Measurements from ENCODE around the gene CAPZA1. TPM values are rescaled to one million over a fixed set of nuclear protein-coding genes. Genes with fewer than 3 reads are reported as not detected.

CAPZA1 gene
- total RNA-seq, 2 donors from 2014 or later, result 250 to 276 TPM

DNA sequence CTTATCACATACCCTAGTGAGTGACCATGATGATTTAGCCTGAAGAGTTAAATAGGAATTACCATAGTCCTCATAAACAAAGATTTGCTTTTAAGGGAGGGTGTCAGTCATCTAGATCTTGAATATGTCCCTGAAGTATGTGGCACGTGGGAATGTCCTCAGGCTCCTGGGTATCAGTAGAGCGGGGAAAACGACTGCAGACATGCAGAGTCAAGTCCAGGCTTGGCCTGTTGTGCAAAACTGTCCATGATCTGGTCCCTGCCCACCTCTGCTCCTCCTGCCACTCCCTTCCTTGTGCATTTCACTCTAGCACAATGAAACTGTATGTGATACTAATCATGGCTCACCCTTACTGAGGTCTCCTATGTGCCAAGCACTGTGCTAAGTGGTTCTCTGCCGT is 67.7 kb downstream of the CAPZA1 start:
- ATAC-seq, result no peak
- DNase-seq (ENCODE audit: low spot score in 2 of 2), result no peak
- Mint-ChIP-seq H3K27ac (no peak overlapping the region), H3K36me3 (no peaks in the 10 kb centered on the region), H3K9me3 (no peaks in the 10 kb centered on the region)

DNA sequence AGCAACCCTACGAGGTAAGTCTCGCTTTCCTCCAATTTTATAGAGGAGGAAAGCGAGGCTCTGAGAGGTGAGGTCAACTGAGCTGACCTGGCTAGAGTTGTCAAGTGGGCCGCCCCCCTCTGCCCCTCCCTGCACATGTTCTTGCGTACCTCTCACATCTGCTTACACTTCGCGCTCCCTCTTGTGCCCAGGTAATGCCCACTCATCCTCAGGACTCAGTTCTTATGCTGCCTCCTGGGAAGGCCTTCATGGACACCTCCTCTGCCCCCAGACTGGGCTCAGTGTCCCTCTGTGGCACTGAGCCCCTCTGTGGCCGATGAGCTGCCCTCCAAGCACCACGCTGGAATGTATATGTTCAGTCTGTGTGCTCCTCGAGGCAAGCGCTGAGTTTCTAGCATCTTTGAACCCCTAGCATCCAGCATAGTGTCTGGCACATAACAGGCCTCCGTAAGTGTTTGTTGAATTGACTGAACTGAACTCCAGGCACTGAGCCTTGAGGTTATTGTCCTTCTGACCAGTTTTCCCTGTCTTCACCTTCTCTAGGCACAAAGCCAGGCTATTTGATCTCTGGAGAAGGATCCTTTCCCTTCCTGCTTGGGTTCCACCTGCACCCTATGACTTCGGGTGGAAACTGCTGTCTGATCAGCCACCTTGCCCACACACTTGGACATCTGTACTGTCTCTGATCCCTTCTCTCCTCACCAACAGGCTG is 68.3 kb downstream of the CAPZA1 start:
- ATAC-seq (no peak), DNase-seq (ENCODE audit: low spot score in 2 of 2) (no peak)
- Mint-ChIP-seq H3K9me3 (no peaks in the 10 kb centered on the region), H3K27ac (peak overlapping the region in 1 of 2 donors; percentile 57), H3K36me3 (no peaks in the 10 kb centered on the region)

DNA sequence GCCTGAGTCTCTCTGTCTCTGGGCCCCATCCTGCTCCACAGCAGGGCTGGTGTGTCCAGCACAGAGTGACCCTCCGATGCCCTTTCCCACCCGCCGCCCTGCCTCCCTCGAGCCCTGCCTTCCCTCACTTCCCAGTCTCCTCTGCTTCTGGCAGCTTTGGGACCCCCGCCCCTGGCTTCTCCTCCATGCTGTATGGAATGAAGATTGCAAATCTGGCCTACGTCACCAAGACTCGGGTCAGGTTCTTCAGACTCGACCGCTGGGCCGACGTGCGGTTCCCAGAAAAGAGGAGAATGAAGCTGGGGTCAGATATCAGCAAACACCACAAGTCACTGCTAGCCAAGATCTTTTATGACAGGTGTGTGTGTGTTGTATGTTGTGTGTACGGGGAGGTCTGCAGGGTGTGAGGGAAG is 69.2 kb downstream of the CAPZA1 start:
- no peak for ATAC-seq
- DNase-seq (ENCODE audit: low spot score in 2 of 2), result no peak
- no peaks in the 10 kb centered on the region for H3K36me3 Mint-ChIP-seq
- no peaks in the 10 kb centered on the region for H3K9me3 Mint-ChIP-seq
- H3K27ac Mint-ChIP-seq, result peak overlapping the region; percentile 57 to 78

DNA sequence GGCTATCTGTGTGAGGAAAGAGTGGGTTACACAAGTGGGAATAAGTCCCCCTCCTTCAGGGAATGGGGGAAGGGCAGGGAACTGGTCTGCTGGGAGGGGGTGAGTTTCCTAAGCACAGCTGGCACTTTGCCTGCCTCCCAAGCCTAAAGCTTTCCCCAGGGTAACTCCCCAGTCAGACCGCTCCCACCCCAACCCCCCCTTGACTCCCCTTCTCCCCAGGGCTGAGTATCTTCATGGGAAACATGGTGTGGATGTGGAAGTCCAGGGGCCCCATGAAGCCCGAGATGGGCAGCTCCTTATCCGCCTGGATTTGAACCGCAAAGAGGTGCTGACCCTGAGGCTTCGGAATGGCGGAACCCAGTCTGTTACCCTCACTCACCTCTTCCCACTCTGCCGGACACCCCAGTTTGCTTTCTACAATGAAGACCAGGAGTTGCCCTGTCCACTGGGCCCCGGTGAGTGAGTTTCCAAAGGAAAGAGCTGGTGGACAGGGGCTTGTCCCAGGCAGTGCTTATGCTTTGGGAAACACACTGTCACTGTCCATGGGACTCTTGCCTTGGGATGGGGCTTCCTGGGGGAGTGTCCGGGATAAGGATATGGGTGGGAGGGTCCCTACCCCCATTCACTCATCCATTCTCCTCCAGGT is 69.7 kb downstream of the CAPZA1 start:
- DNase-seq (ENCODE audit: low spot score in 2 of 2), result no peak
- no peak for ATAC-seq

DNA sequence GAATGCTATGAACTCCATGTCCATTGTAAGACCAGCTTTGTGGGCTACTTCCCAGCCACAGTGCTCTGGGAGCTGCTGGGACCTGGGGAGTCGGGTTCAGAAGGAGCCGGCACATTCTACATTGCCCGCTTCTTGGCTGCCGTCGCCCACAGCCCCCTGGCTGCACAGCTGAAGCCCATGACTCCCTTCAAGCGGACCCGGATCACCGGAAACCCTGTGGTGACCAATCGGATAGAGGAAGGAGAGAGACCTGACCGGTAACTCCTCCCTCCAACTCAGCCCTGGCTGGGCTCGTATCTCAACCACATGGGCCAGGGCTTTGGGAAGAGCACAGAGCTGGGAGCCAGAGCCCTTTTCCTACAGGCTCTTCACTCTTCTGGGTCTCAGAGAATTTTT is 70.2 kb downstream of the CAPZA1 start:
- no peak for ATAC-seq
- Mint-ChIP-seq H3K27ac (no peak overlapping the region), H3K36me3 (no peaks in the 10 kb centered on the region), H3K9me3 (no peaks in the 10 kb centered on the region)
- DNase-seq (ENCODE audit: low spot score in 2 of 2), result no peak

More for the DNA sequence above, 69.7 kb downstream of the CAPZA1 start:
- Mint-ChIP-seq H3K36me3 (no peaks in the 10 kb centered on the region), H3K9me3 (no peaks in the 10 kb centered on the region), H3K27ac (no peak overlapping the region)

DNA sequence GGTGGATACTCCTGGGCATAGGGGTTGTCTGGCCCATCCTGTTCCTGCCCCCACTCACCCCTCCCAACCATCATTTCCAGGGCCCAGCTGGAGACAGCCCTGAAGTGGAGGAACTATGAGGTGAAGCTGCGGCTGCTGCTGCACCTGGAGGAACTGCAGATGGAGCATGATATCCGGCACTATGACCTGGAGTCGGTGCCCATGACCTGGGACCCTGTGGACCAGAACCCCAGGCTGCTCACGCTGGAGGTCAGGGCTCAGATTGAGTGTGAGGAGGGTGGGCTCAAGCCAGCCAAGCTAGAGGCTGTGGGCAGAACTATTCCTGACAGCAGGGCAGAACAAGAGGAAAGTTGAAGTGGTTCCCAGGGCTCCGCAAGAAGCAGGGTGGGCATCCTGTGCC is 73.0 kb downstream of the CAPZA1 start:
- no peaks in the 10 kb centered on the region for H3K36me3 Mint-ChIP-seq
- no peak for DNase-seq (ENCODE audit: low spot score in 2 of 2)
- peak overlapping the region in 1 of 2 donors; percentile 6 for H3K27ac Mint-ChIP-seq
- no peak for ATAC-seq
- H3K9me3 Mint-ChIP-seq, result no peaks in the 10 kb centered on the region

DNA sequence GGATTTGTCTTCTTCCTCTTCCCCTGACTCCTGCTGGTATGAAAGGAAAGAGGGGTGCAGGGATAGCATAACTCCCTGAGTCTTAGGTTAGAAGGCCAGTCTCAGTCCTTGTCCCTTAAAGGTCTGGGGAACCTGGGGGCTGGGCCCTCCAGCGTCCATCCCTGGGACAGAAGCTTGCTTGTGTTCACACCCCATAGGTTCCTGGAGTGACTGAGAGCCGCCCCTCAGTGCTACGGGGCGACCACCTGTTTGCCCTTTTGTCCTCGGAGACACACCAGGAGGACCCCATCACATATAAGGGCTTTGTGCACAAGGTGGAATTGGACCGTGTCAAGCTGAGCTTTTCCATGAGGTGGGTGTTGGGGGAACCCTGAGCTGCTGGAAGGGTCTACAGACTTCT is 74.2 kb downstream of the CAPZA1 start:
- ATAC-seq (no peak), DNase-seq (ENCODE audit: low spot score in 2 of 2) (no peak)
- Mint-ChIP-seq H3K27ac (no peak overlapping the region), H3K9me3 (no peaks in the 10 kb centered on the region), H3K36me3 (no peaks in the 10 kb centered on the region)

DNA sequence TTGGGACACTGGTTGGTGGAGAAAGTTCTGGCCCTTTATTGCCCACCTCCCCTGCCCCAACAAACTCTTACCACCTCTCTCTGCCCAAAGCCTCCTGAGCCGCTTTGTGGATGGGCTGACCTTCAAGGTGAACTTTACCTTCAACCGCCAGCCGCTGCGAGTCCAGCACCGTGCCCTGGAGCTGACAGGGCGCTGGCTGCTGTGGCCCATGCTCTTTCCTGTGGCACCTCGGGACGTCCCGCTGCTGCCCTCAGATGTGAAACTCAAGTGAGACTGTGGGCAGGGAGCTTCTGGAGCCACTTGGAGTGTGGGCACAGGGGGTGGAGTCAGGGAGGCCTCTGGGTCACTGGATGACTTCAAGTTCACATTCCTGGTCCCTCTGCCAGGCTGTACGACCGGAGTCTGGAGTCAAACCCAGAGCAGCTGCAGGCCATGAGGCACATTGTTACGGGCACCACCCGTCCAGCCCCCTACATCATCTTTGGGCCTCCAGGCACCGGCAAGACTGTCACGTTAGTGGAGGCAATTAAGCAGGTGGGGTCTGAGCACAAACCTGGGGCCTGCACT is 74.8 kb downstream of the CAPZA1 start:
- Mint-ChIP-seq H3K27ac (no peak overlapping the region), H3K36me3 (no peaks in the 10 kb centered on the region), H3K9me3 (no peaks in the 10 kb centered on the region)
- no peak for ATAC-seq
- DNase-seq (ENCODE audit: low spot score in 2 of 2), result no peak

DNA sequence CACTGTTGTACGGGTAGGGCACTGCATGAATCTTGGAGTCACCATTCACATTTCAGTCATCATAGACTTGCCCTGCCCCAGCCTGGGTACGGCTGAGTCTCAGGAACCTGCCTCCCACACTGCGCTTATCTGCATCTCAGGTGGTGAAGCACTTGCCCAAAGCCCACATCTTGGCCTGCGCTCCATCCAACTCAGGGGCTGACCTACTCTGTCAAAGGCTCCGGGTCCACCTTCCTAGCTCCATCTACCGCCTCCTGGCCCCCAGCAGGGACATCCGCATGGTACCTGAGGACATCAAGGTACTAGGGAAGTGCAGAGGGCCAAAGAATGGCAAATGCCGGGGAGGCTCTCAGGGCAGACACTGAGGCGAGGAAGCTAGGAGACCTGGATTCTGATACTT is 75.6 kb downstream of the CAPZA1 start:
- peak in 1 of 2 donors; percentile 35 for DNase-seq (ENCODE audit: low spot score in 2 of 2)
- Mint-ChIP-seq H3K27ac (peak overlapping the region in 1 of 2 donors; percentile 44), H3K36me3 (no peaks in the 10 kb centered on the region), H3K9me3 (no peaks in the 10 kb centered on the region)
- ATAC-seq, result no peak

DNA sequence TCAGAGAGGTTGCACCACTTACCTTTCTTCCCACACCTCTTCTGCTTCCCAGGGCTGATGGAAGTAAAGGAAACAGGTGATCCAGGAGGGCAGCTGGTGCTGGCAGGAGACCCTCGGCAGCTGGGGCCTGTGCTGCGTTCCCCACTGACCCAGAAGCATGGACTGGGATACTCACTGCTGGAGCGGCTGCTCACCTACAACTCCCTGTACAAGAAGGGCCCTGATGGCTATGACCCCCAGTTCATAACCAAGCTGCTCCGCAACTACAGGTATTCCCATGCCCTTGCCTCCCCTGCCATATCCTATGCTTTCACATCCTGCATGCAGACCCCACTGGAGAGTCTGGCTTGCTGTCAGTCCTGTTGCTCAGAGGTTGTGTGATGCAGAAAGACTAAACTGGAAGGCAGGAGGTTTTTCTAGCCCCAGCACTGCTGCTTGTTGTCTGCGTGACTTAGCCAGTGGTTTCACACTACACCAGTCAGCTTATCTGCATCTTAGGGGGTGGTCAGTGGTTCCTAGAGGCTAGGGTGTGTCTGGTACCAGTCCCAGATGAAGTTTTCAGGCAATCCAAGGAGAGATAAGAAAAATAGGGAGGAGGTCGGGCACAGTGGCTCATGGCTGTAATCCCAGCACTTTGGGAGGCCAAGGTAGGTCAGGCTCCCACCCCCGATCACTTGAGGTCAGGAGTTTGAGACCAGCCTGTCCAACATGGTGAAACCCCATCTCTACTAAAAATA is 77.1 kb downstream of the CAPZA1 start:
- Mint-ChIP-seq H3K9me3 (no peaks in the 10 kb centered on the region), H3K27ac (peak overlapping the region; percentile 30 to 42), H3K36me3 (peaks cover 0 to 3% of the 10 kb centered on the region in 2 donors)
- DNase-seq (ENCODE audit: low spot score in 2 of 2) (no peak), ATAC-seq (no peak)

DNA sequence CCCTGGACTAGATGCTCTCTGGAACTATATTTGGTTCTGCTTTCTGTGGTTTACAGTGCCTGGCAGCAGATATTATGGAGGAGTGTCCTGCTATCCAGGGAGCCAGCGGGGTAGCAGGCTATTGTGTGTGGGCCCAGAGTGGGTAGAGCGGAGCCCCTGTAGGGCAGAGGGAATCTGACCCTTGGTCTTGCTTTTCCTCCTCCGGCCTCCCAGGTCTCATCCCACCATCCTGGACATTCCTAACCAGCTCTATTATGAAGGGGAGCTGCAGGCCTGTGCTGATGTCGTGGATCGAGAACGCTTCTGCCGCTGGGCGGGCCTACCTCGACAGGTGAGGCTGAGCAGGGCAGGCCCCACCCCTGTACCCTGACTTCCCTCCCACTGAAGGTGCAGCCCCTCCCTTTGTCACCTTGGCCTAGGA is 78.2 kb downstream of the CAPZA1 start:
- H3K27ac Mint-ChIP-seq, result peak overlapping the region in 1 of 2 donors; percentile 42

DNA sequence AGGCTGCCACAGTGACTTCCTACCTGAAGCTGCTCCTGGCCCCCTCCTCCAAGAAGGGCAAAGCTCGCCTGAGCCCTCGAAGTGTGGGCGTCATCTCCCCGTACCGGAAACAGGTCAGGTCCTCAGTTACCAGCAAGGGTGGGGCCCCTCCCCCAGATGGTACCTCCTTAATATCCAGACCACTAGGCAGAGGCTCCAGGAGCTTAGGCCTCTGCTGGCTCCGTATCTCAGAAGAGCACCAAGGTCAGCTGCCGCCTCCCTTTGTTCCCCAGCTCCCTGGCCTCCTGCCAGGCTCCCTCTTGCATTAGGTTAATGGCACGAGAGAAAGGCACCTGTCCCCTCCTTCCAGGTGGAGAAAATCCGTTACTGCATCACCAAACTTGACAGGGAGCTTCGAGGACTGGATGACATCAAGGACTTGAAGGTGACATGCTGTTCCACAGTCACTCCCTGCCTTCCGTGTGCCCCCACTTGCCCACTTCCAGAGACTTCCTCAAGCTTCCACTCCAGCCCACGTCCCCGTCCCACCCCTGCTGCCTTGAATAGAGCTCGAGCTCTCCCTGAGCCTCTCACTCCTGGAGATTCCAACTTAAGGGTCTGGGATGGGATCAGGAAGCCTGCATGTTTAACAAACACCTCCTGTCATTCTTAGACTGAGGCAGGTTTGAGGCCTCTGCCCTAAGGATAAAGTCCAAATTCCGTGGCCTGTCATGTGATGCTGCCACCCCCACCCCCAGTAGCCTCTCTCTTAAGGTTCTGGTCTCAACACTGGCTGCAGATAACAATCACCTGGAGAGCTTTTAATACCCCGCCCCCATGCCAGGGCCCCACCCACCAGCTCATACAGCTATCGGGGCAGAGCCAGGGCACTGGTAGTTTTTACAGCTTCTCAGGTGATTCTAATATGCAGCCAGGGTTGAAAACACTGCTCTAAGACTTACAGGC is 79.0 kb downstream of the CAPZA1 start:
- peak overlapping the region; percentile 78 to 82 for H3K27ac Mint-ChIP-seq
- ATAC-seq, result no peak

More for the DNA sequence above, 78.2 kb downstream of the CAPZA1 start:
- Mint-ChIP-seq H3K36me3 (peaks cover 6 to 11% of the 10 kb centered on the region in 2 donors), H3K9me3 (no peaks in the 10 kb centered on the region)
- ATAC-seq (no peak), DNase-seq (ENCODE audit: low spot score in 2 of 2) (no peak)

DNA sequence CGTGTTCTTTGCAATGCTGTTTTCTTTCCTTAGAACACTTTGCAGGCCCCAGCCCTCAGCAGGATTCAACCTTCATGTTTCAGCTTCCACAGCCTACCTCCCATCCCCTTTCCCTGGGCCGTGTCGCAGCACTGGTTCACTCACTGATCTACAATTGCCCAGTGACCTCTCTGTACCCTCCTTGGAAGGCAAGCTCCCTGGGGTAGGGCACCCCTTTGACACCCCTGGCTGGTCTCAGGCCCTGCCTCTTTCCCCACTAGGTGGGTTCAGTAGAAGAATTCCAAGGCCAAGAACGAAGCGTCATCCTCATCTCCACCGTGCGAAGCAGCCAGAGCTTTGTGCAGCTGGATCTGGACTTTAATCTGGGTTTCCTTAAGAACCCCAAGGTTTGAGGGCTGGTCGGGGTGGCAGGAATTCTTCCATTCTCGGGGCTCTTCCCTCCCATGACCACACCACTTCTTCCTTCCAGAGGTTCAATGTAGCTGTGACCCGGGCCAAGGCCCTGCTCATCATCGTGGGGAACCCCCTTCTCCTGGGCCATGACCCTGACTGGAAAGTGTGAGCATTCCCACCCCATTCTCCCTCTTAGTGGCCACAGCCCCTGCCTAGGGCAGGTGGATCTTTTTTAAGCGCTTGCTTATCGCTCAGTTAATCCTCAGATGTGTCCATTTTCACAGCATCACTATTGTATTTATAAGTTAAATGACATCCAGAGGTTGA is 80.0 kb downstream of the CAPZA1 start:
- Mint-ChIP-seq H3K27ac (peak overlapping the region; percentile 72 to 82), H3K36me3 (peaks cover 6 to 11% of the 10 kb centered on the region in 2 donors), H3K9me3 (no peaks in the 10 kb centered on the region)
- DNase-seq (ENCODE audit: low spot score in 2 of 2) (no peak), ATAC-seq (peak in 1 of 2 donors; percentile 40)

More for the DNA sequence above, 79.0 kb downstream of the CAPZA1 start:
- DNase-seq (ENCODE audit: low spot score in 2 of 2), result no peak
- H3K9me3 Mint-ChIP-seq, result no peaks in the 10 kb centered on the region
- H3K36me3 Mint-ChIP-seq, result peaks cover 6 to 11% of the 10 kb centered on the region in 2 donors

DNA sequence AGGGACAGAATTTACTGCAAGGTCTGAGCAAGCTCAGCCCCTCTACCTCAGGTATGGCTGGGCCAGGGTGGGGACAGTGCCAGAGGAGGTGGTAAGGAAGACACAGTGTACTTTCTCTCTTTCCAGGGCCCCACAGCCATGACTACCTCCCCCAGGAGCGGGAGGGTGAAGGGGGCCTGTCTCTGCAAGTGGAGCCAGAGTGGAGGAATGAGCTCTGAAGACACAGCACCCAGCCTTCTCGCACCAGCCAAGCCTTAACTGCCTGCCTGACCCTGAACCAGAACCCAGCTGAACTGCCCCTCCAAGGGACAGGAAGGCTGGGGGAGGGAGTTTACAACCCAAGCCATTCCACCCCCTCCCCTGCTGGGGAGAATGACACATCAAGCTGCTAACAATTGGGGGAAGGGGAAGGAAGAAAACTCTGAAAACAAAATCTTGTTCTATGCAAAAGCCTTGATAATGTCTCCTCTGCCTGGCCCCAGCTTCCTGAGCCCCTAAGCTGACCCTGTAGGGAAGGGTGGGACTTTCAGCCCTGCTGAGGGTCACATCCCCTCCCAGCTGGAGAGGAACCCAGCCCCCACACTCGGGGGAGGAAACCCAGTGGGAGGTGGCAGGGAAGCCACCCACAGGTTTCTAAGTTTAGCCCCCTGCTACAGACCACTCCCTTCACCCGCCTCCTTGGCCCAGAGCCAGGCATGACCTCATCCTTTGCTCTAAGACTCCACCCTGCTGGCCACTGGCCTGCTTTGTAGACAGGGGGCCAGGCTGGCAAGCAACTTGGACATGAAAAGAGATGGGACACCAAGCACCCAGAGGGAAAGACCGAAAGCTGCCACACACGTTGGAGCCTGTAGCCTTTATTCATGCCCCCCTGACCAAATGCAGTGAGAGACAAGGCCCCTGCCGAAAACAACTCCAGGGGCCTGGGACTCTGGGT is 80.9 kb downstream of the CAPZA1 start:
- Mint-ChIP-seq H3K9me3 (no peaks in the 10 kb centered on the region), H3K36me3 (peaks cover 6 to 11% of the 10 kb centered on the region in 2 donors), H3K27ac (peak overlapping the region; percentile 72 to 82)
- ATAC-seq (peak in 1 of 2 donors; percentile 23), DNase-seq (ENCODE audit: low spot score in 2 of 2) (peak; percentile 64 to 71)

Measured in activated naive CD4-positive, alpha-beta T cell treated with anti-CD3 and anti-CD28 coated beads, Interleukin-2, amount 50 U/mL, for 72 hours (primary cell).